GM12878 (cell line): ENCODE measurements around the gene CARF. TPM values are rescaled to one million over a fixed set of nuclear protein-coding genes. Genes with fewer than 3 reads are reported as not detected.

Source experiments
- ATAC-seq: fragments of 200-7000 bp; cut with Tn5 transposase; 3 replicates; pipeline ENCODE4 v1.9.1; 2020; ENCODE audit warnings: mild to moderate bottlenecking, moderate library complexity
- BruUV-seq: library from RNA; stranded (reverse); fragments of 400-500 nt; replicated peaks from 2 replicates; lab custom pipeline; 2021; lab: Mats Ljungman, UMichigan
- CTCF ChIA-PET: fragments of 300-600 bp; sonication (Branson Sonifier 250); formaldehyde crosslinking; extraction: SDS; loops from one replicate; lab custom pipeline; 2021; ENCODE audit warnings: inconsistent platforms; lab: Yijun Ruan, JAX
- POLR2A ChIA-PET: fragments of 350-600 bp; formaldehyde crosslinking; extraction: SDS; loops from one replicate; lab custom pipeline; 2021; ENCODE audit warnings: inconsistent platforms; lab: Charles Lee
- RAD21 ChIA-PET: fragments of 300-600 bp; sonication (Branson Sonifier 250); formaldehyde crosslinking; loops from one replicate; lab custom pipeline; 2023; ENCODE audit warnings: antibody characterized with exemption; ENCODE audit not compliant: unreplicated experiment; lab: Charles Lee
- SMC1A ChIA-PET: fragments of 300-600 bp; sonication (Branson Sonifier 250); formaldehyde crosslinking; loops from one replicate; lab custom pipeline; 2023; ENCODE audit not compliant: unreplicated experiment, uncharacterized antibody; lab: Charles Lee
- DNase-seq: peaks from one replicate; pipeline ENCODE4 v3.0.0-alpha.2; 2011; ENCODE audit warnings: low read depth, low spot score
- FAIRE-seq: peaks from 3 replicates; lab custom pipeline; 2011; peaks lifted over from hg19 to GRCh38; lab: Jason Lieb, UNC
- H2AFZ ChIP-seq: 2 replicates; pipeline ENCODE4 v1.6.0; 2011; ENCODE audit warnings: low read depth, low read length, control low read depth; ENCODE audit not compliant: control insufficient read depth
- H3K27ac ChIP-seq: 2 replicates; pipeline ENCODE4 v1.5.1; 2011; ENCODE audit warnings: control low read depth; ENCODE audit not compliant: control insufficient read depth, insufficient read depth
- H3K27me3 ChIP-seq, 2 experiments: replicated peaks in 1 of 2; 2 replicates each; pipeline versions ENCODE4 v1.6.0 to v1.6.1; 2011; ENCODE audit warnings: low read length in 1 of 2; ENCODE audit not compliant: control insufficient read depth in 2 of 2, insufficient read depth in 2 of 2
- H3K36me3 ChIP-seq, 2 experiments: 2 replicates each; pipeline ENCODE4 v1.5.1; 2011; ENCODE audit warnings: low read length in 1 of 2; ENCODE audit not compliant: control insufficient read depth in 2 of 2, insufficient read depth in 2 of 2
- H3K4me1 ChIP-seq: 2 replicates; pipeline ENCODE4 v1.6.1; 2011; ENCODE audit warnings: mild to moderate bottlenecking, low read length, moderate library complexity, mixed read lengths; ENCODE audit not compliant: control insufficient read depth, insufficient read depth
- H3K4me2 ChIP-seq: 2 replicates; pipeline ENCODE4 v1.6.0; 2011; ENCODE audit warnings: control low read depth; ENCODE audit not compliant: control insufficient read depth, insufficient read depth
- H3K4me3 ChIP-seq: fragments of 200-600 bp; sonication (generic); 2 replicates; pipeline ENCODE4 v1.5.1; 2016
- H3K79me2 ChIP-seq: 2 replicates; pipeline ENCODE4 v1.6.0; 2011; ENCODE audit warnings: low read length; ENCODE audit not compliant: control insufficient read depth, insufficient read depth
- H3K9ac ChIP-seq: 2 replicates; pipeline ENCODE4 v1.8.0; 2011; ENCODE audit warnings: low read length, control low read depth, mixed read lengths; ENCODE audit not compliant: control insufficient read depth, insufficient read depth
- H3K9me3 ChIP-seq: replicated peaks from 3 replicates; pipeline ENCODE4 v1.5.1; 2011; ENCODE audit warnings: mild to moderate bottlenecking, low read length; ENCODE audit not compliant: control insufficient read depth, insufficient read depth
- H4K20me1 ChIP-seq: 2 replicates; pipeline ENCODE4 v1.6.0; 2011; ENCODE audit not compliant: control insufficient read depth, insufficient read depth
- CEBPB ChIP-seq, 2 experiments: fragments of 150-350 bp in 1 of 2; IDR thresholded peaks; 2 replicates each; pipeline ENCODE4 v1.6.1; 2012 to 2014; ENCODE audit warnings: low read depth in 2 of 2, low read length in 2 of 2, borderline replicate concordance in 1 of 2, inconsistent platforms in 1 of 2
- DPF2 ChIP-seq: fragments of 450-650 bp; IDR thresholded peaks from 2 replicates; pipeline ENCODE4 v1.6.1; 2017; ENCODE audit warnings: mild to moderate bottlenecking
- HSF1 ChIP-seq: fragments of 150-350 bp; IDR thresholded peaks from 2 replicates; pipeline ENCODE4 v1.6.1; 2014; ENCODE audit warnings: mild to moderate bottlenecking, low read depth, low read length
- ZBTB33 ChIP-seq: fragments of 450-650 bp; IDR thresholded peaks from 2 replicates; pipeline ENCODE4 v1.6.1; 2017; ENCODE audit warnings: mild to moderate bottlenecking
- WGBS: methylation state at CpG from one replicate; pipeline ENCODE4 v1.1.6; 2016; ENCODE audit warnings: low lambda C conversion rate; ENCODE audit not compliant: insufficient replicate concordance, insufficient coverage; ENCODE audit errors: missing lambda C conversion rate; 5-methylcytosine and 5-hydroxymethylcytosine counted together
- in situ Hi-C: fragments of 300-500 bp; cut with MboI; formaldehyde crosslinking; loops from 9 replicates; pipeline ENCODE4 v1.14.3; 2018; ENCODE audit warnings: mixed read lengths
- intact Hi-C: fragments of 100-400 bp; cut with micrococcal nuclease; formaldehyde crosslinking; loops from one replicate; pipeline ENCODE4 v1.14.2; 2022; ENCODE audit not compliant: unreplicated experiment
- polyA plus RNA-seq, 11 experiments: library from polyadenylated mRNA; depleted of rRNA in 4 of 11; unstranded in 6 of 11; stranded (reverse) in 5 of 11; fragments of >200 nt; fragmentation: Nextera tagmentation in 4 of 11; fragmentation: Illumina TruSeq in 1 of 11; extraction: Ambion mirVana in 4 of 11; extraction: Trizol in 1 of 11; gene quantifications; 1 replicate in 1 of 11; 2 replicates in 10 of 11; pipeline versions ENCODE4 v1.2.1 to v1.2.3, GENCODE V29; 2011 to 2016; ENCODE audit warnings: inconsistent platforms in 2 of 11, missing spikeins in 2 of 11, low read depth in 1 of 11
- total RNA-seq, 4 experiments: library from RNA; depleted of rRNA in 3 of 4; stranded (reverse); fragments of >200 nt in 3 of 4; fragmentation: Illumina TruSeq in 1 of 4; extraction: Trizol in 1 of 4; gene quantifications; 2 replicates each; pipeline versions ENCODE4 v1.2.1 to v1.2.3, GENCODE V29; 2013 to 2021
- TF ChIP-seq, protein P1 (sequence below): fragments of 450-650 bp; formaldehyde crosslinking; IDR thresholded peaks from 2 replicates; pipeline ENCODE4 v1.5.0; 2022; ENCODE audit warnings: mild to moderate bottlenecking, missing genetic modification characterization

Gene CARF
- total and polyA plus RNA-seq, 10 of the 15 experiments (the other 5 are each of a cell fraction or from before 2014, with no cell fraction given), result 1.8 to 11.5 (median 6.9) TPM

GRCh38 chr2:202976809-202977208 lies 64.7 kb downstream of the CARF start:
- RAD21 ChIA-PET, result no interaction called here
- no peak overlapping the region for H3K27ac ChIP-seq

More at GRCh38 chr2:202976809-202977208, 64.7 kb downstream of the CARF start:
- DNase-seq, result no peak
- in situ Hi-C loops (no loop called here), intact Hi-C loops (no loop called here)
- ChIA-PET CTCF (interaction anchor here (0.8 kb wide), 1 partner anchor 9 kb away, joined by 3 read pairs; no protein-coding TSS in a partner anchor), SMC1A (no interaction called here), POLR2A (no interaction called here)
- no peak for ATAC-seq
- no peaks in the 10 kb centered on the region for H3K79me2 ChIP-seq
- no peak for FAIRE-seq
- H3K4me2 ChIP-seq, result no peak overlapping the region
- no peak overlapping the region for H2AFZ ChIP-seq
- 90% methylated on average over 3 of the region's 3 CpGs for WGBS
- H4K20me1 ChIP-seq, result no peaks in the 10 kb centered on the region
- H3K9ac ChIP-seq, result no peak overlapping the region
- no peaks in the 10 kb centered on the region for H3K9me3 ChIP-seq
- no TSS peak for BruUV-seq
- no peak overlapping the region for H3K4me3 ChIP-seq
- no peak for TF ChIP-seq DPF2
- TF ChIP-seq, protein P1, sequence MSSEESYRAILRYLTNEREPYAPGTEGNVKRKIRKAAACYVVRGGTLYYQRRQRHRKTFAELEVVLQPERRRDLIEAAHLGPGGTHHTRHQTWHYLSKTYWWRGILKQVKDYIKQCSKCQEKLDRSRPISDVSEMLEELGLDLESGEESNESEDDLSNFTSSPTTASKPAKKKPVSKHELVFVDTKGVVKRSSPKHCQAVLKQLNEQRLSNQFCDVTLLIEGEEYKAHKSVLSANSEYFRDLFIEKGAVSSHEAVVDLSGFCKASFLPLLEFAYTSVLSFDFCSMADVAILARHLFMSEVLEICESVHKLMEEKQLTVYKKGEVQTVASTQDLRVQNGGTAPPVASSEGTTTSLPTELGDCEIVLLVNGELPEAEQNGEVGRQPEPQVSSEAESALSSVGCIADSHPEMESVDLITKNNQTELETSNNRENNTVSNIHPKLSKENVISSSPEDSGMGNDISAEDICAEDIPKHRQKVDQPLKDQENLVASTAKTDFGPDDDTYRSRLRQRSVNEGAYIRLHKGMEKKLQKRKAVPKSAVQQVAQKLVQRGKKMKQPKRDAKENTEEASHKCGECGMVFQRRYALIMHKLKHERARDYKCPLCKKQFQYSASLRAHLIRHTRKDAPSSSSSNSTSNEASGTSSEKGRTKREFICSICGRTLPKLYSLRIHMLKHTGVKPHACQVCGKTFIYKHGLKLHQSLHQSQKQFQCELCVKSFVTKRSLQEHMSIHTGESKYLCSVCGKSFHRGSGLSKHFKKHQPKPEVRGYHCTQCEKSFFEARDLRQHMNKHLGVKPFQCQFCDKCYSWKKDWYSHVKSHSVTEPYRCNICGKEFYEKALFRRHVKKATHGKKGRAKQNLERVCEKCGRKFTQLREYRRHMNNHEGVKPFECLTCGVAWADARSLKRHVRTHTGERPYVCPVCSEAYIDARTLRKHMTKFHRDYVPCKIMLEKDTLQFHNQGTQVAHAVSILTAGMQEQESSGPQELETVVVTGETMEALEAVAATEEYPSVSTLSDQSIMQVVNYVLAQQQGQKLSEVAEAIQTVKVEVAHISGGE, result no peak
- no peak for TF ChIP-seq ZBTB33
- no peak for TF ChIP-seq CEBPB (IDR thresholded peaks at IDR 0.05; ENCODE audit: borderline replicate concordance in 1 of 2, low read depth in 2 of 2, low read length in 2 of 2)
- no peak for TF ChIP-seq HSF1
- H3K27me3 ChIP-seq, result no peaks in the 10 kb centered on the region
- H3K4me1 ChIP-seq, result no peaks in the 10 kb centered on the region
- H3K36me3 ChIP-seq, result no peaks in the 10 kb centered on the region
